Endothelial cell of umbilical vein (primary cell): Measurements from ENCODE around the gene TXNDC2. TPM values are rescaled to one million over a fixed set of nuclear protein-coding genes. Genes with fewer than 3 reads are reported as not detected.

Source experiments
- BruUV-seq: library from RNA; stranded (reverse); fragments of 400-500 nt; replicated peaks from 2 replicates; lab custom pipeline; 2021; lab: Mats Ljungman, UMichigan
- CTCF ChIA-PET: fragments of 300-600, 350-600 bp; sonication (Branson Sonifier 250); formaldehyde crosslinking; loops from one replicate; lab custom pipeline; 2021; ENCODE audit warnings: antibody characterized with exemption, inconsistent platforms; lab: Charles Lee
- POLR2A ChIA-PET: fragments of 300-600, 350-600 bp; sonication (Branson Sonifier 250); formaldehyde crosslinking; loops from one replicate; lab custom pipeline; 2021; ENCODE audit warnings: antibody characterized with exemption, inconsistent platforms; lab: Charles Lee
- DNase-seq: peaks from one replicate; pipeline ENCODE4 v3.0.0-alpha.2; 2011; ENCODE audit warnings: low read depth, low spot score
- FAIRE-seq: peaks from 2 replicates; lab custom pipeline; 2011; peaks lifted over from hg19 to GRCh38; lab: Jason Lieb, UNC
- H2AFZ ChIP-seq: 2 replicates; pipeline ENCODE4 v1.6.0; 2012; ENCODE audit warnings: low read depth, low read length, control low read depth, inconsistent platforms
- H3K27ac ChIP-seq: 2 replicates; pipeline ENCODE4 v1.5.1; 2011; ENCODE audit warnings: low read depth, mild to moderate bottlenecking, control low read depth, low read length, moderate library complexity; ENCODE audit not compliant: insufficient read depth
- H3K27me3 ChIP-seq, 2 experiments: 2 replicates each; pipeline versions ENCODE4 v1.6.0 to v1.6.1; 2011; ENCODE audit warnings: low read length in 2 of 2, mixed read lengths in 1 of 2; ENCODE audit not compliant: control insufficient read depth in 2 of 2, insufficient read depth in 2 of 2
- H3K36me3 ChIP-seq, 2 experiments: 2 replicates in 1 of 2; 3 replicates in 1 of 2; pipeline ENCODE4 v1.5.1; 2011; ENCODE audit warnings: low read length in 2 of 2, mild to moderate bottlenecking in 1 of 2, moderate library complexity in 1 of 2; ENCODE audit not compliant: control insufficient read depth in 2 of 2, insufficient read depth in 2 of 2; ENCODE audit errors: extremely low read depth in 1 of 2
- H3K4me1 ChIP-seq: 3 replicates; pipeline ENCODE4 v1.5.1; 2011; ENCODE audit warnings: mild to moderate bottlenecking, low read length; ENCODE audit not compliant: control insufficient read depth, insufficient read depth; ENCODE audit errors: extremely low read depth
- H3K4me2 ChIP-seq: 2 replicates; pipeline ENCODE4 v1.6.1; 2011; ENCODE audit warnings: low read length, control low read depth, mixed read lengths; ENCODE audit not compliant: insufficient read depth
- H3K4me3 ChIP-seq, 3 experiments: fragments of 200-600 bp in 1 of 3; sonication (generic), shearing (Covaris generic) in 1 of 3; replicated peaks in 1 of 3; 2 replicates each; pipeline ENCODE4 v1.5.1; 2011 to 2016; ENCODE audit warnings: control low read depth in 3 of 3, low read length in 3 of 3, mild to moderate bottlenecking in 2 of 3, inconsistent platforms in 1 of 3, low read depth in 1 of 3, moderate library complexity in 1 of 3; ENCODE audit not compliant: insufficient read depth in 1 of 3
- H3K79me2 ChIP-seq: 2 replicates; pipeline ENCODE4 v1.6.0; 2012; ENCODE audit warnings: low read length, inconsistent platforms; ENCODE audit not compliant: control insufficient read depth, insufficient read depth
- H3K9ac ChIP-seq: replicated peaks from 2 replicates; pipeline ENCODE3; 2011; ENCODE audit warnings: low read length, control low read depth; ENCODE audit not compliant: insufficient read depth; ENCODE audit errors: extremely low read depth
- H3K9me1 ChIP-seq: replicated peaks from 3 replicates; pipeline ENCODE4 v1.6.0; 2011; ENCODE audit warnings: mild to moderate bottlenecking, low read length; ENCODE audit not compliant: control insufficient read depth, insufficient read depth; ENCODE audit errors: extremely low read depth
- H3K9me3 ChIP-seq: replicated peaks from 2 replicates; pipeline ENCODE4 v1.5.1; 2012; ENCODE audit warnings: low read length, inconsistent platforms; ENCODE audit not compliant: control insufficient read depth, insufficient read depth
- H4K20me1 ChIP-seq: replicated peaks from 2 replicates; pipeline ENCODE3; 2011; ENCODE audit warnings: mild to moderate bottlenecking, low read length; ENCODE audit not compliant: control insufficient read depth, insufficient read depth; ENCODE audit errors: extremely low read depth
- CTCF ChIP-seq, 2 donors: IDR thresholded peaks; 1 replicate in 1 of 2; 2 replicates in 1 of 2; pipeline ENCODE4 v1.5.1; 2011; ENCODE audit warnings: low read length in 2 of 2, mild to moderate bottlenecking in 2 of 2, moderate library complexity in 2 of 2, control low read depth in 1 of 2, inconsistent platforms in 1 of 2, low read depth in 1 of 2; ENCODE audit not compliant: insufficient read depth in 1 of 2; ENCODE audit errors: extremely low read depth in 1 of 2
- EZH2 ChIP-seq: IDR thresholded peaks from 2 replicates; pipeline ENCODE4 v1.6.1; 2012; ENCODE audit warnings: borderline replicate concordance, low read depth, mild to moderate bottlenecking, moderate library complexity, low read length, inconsistent platforms; ENCODE audit not compliant: severe bottlenecking
- FOS ChIP-seq: IDR thresholded peaks from 2 replicates; pipeline ENCODE4 v1.6.1; 2011; ENCODE audit warnings: mild to moderate bottlenecking, low read length, moderate library complexity, borderline replicate concordance; ENCODE audit not compliant: insufficient read depth
- GATA2 ChIP-seq: IDR thresholded peaks from 2 replicates; pipeline ENCODE4 v1.7.0; 2011; ENCODE audit warnings: low read depth, mild to moderate bottlenecking, moderate library complexity, mixed read lengths, low read length; ENCODE audit not compliant: insufficient read length, insufficient read depth
- JUN ChIP-seq: IDR thresholded peaks from 2 replicates; pipeline ENCODE4 v1.6.1; 2011; ENCODE audit warnings: borderline replicate concordance, low read depth; ENCODE audit not compliant: insufficient read length, insufficient read depth
- MAX ChIP-seq: IDR thresholded peaks from 2 replicates; pipeline ENCODE4 v1.6.1; 2011; ENCODE audit not compliant: insufficient read depth, insufficient read length
- MYC ChIP-seq: IDR thresholded peaks from one replicate; pipeline ENCODE4 v1.6.1; 2011; ENCODE audit warnings: mild to moderate bottlenecking, low read depth, low read length
- POLR2A ChIP-seq: IDR thresholded peaks from 2 replicates; pipeline ENCODE4 v1.6.1; 2012; ENCODE audit warnings: low read depth, mild to moderate bottlenecking, control low read depth, low read length
- POLR2AphosphoS5 ChIP-seq: IDR thresholded peaks from 2 replicates; pipeline ENCODE4 v1.6.1; 2012; ENCODE audit warnings: low read depth, mild to moderate bottlenecking, control low read depth, low read length, moderate library complexity; ENCODE audit not compliant: insufficient read depth
- dilution Hi-C: fragments of 300-500 bp; cut with MboI; formaldehyde crosslinking; loops from one replicate; pipeline ENCODE4 v1.15.0; 2019; ENCODE audit warnings: low sequenced_read_pairs; ENCODE audit not compliant: extremely low pct_ligation_motif_present
- intact Hi-C: fragments of 100-400 bp; cut with micrococcal nuclease; formaldehyde crosslinking; loops from one replicate; pipeline ENCODE4 v1.10.0; 2022
- polyA plus RNA-seq, 4 experiments: library from polyadenylated mRNA; depleted of rRNA in 3 of 4; stranded (reverse) in 3 of 4; unstranded in 1 of 4; fragments of >200 nt; gene quantifications; 2 replicates each; pipeline versions ENCODE4 v1.2.1 to v1.2.3, GENCODE V29; 2011 to 2012; ENCODE audit warnings: missing spikeins in 1 of 4
- total RNA-seq: library from RNA; stranded (reverse); gene quantifications from 2 replicates; pipeline ENCODE4 v1.2.3, GENCODE V29; 2021

The TXNDC2 gene
- total and polyA plus RNA-seq, 2 donors (not counting 3 experiments of a cell fraction or from before 2014, with no cell fraction given) = 0.12 TPM; not detected in 1

- H2AFZ ChIP-seq = no peak overlapping the region
- H3K4me1 ChIP-seq = peaks cover 42% of the 10 kb centered on the region
- no peaks in the 10 kb centered on the region for H3K9me1 ChIP-seq
- intact Hi-C loops (loop anchor here (2.0 kb wide), 3 partner anchors 144 to 340 kb away; no protein-coding TSS in a partner anchor), dilution Hi-C loops (no loop called here)
- ChIA-PET CTCF (interaction anchor here (0.6 to 1.8 kb wide), 6 partner anchors 12 to 339 kb away, joined by 3 to 5 read pairs (median 4); no protein-coding TSS in a partner anchor), POLR2A (interaction anchor here (0.6 kb wide), 1 partner anchor 288 kb away, joined by 4 read pairs; no protein-coding TSS in a partner anchor)
- DNase-seq = peak; percentile 84
- H3K4me3 ChIP-seq = peak overlapping the region; percentile 78 to 99 (median 89)
- H3K9ac ChIP-seq = peak overlapping the region; percentile 88
- FAIRE-seq = peak; percentile 21
- peaks cover 56% of the 10 kb centered on the region for H3K79me2 ChIP-seq
- H3K4me2 ChIP-seq = peak overlapping the region; percentile 99
- H3K27me3 ChIP-seq = no peaks in the 10 kb centered on the region
- TF ChIP-seq FOS (peak; percentile 44), POLR2AphosphoS5 (peak; percentile 29), POLR2A (peak; percentile 39), MYC (peak; percentile 10), GATA2 (no peak), MAX (peak; percentile 19), EZH2 (no peak), CTCF (IDR thresholded peaks at IDR 0.05; ENCODE audit: extremely low read depth in 1 of 2, insufficient read depth in 1 of 2, low read depth in 1 of 2, low read length in 2 of 2) (no peak), JUN (no peak)
- no peaks in the 10 kb centered on the region for H3K36me3 ChIP-seq
- H4K20me1 ChIP-seq = peaks cover 16% of the 10 kb centered on the region
- H3K27ac ChIP-seq = peak overlapping the region; percentile 94
- H3K9me3 ChIP-seq = no peaks in the 10 kb centered on the region
- no TSS peak for BruUV-seq
These were observed 29.0 kb downstream of the TXNDC2 start for GRCh38 chr18:9914584-9915290.
